Measurements from ENCODE around the gene CNNM3. TPM values are rescaled to one million over a fixed set of nuclear protein-coding genes. Genes with fewer than 3 reads are reported as not detected.
A peak's percentile ranks its signal among the peaks of the same experiment; 100 is the strongest.
"Not testable (repeated sequence)": the region's sequence is repeated elsewhere in the genome, so short reads cannot be mapped to it uniquely, and the experiment has no call there.

CNNM3 gene
- total RNA-seq, 2 experiments from 2014 or later: 34.6 to 34.7 TPM

- Mint-ChIP-seq H3K4me1 (peaks cover 4% of the 10 kb centered on the region), H3K27me3 (no peaks in the 10 kb centered on the region), H3K36me3 (no peaks in the 10 kb centered on the region), H3K4me3 (no peak overlapping the region), H3K27ac (no peak overlapping the region), H3K9me3 (no peaks in the 10 kb centered on the region)
- DNase-seq: no peak
- POLR2A ChIA-PET: no interaction called here
- no peak for ATAC-seq (ENCODE audit: low read depth)
Observed at GRCh38 chr2:96802721-96803120, 13.3 kb upstream of the CNNM3 start.

- DNase-seq (no peak), ATAC-seq (ENCODE audit: low read depth) (no peak)
- peaks cover 4% of the 10 kb centered on the region for H3K4me1 Mint-ChIP-seq
- no peaks in the 10 kb centered on the region for H3K27me3 Mint-ChIP-seq
- POLR2A ChIA-PET: no interaction called here
- H3K36me3 Mint-ChIP-seq: peaks cover 3% of the 10 kb centered on the region
- H3K27ac Mint-ChIP-seq: no peak overlapping the region
- H3K9me3 Mint-ChIP-seq: no peaks in the 10 kb centered on the region
- H3K4me3 Mint-ChIP-seq: no peak overlapping the region
Observed at GRCh38 chr2:96804986-96805385, 11.1 kb upstream of the CNNM3 start.

GRCh38 chr2:96805946-96806345 lies 10.1 kb upstream of the CNNM3 start:
- POLR2A ChIA-PET: interaction anchor here (0.5 to 0.6 kb wide), 2 partner anchors 26 to 196 kb away, joined by 3 to 4 read pairs; no protein-coding TSS in a partner anchor
- not testable (repeated sequence) for H3K27ac Mint-ChIP-seq; ATAC-seq (ENCODE audit: low read depth); H3K4me1 Mint-ChIP-seq; H3K4me3 Mint-ChIP-seq; H3K9me3 Mint-ChIP-seq; DNase-seq; H3K27me3 Mint-ChIP-seq; H3K36me3 Mint-ChIP-seq

GRCh38 chr2:96806468-96807126 lies 9.5 kb upstream of the CNNM3 start:
- Mint-ChIP-seq H3K4me1 (peaks cover 4% of the 10 kb centered on the region), H3K36me3 (peaks cover 3% of the 10 kb centered on the region), H3K27me3 (no peaks in the 10 kb centered on the region), H3K27ac (peak overlapping the region; percentile 64), H3K4me3 (peak overlapping the region; percentile 11), H3K9me3 (no peaks in the 10 kb centered on the region)
- POLR2A ChIA-PET: interaction anchor here (0.5 kb wide), 1 partner anchor 197 kb away, joined by 3 read pairs; no protein-coding TSS in a partner anchor
- DNase-seq (no peak), ATAC-seq (ENCODE audit: low read depth) (peak; percentile 64)

GRCh38 chr2:96807127-96807471 lies 9.0 kb upstream of the CNNM3 start:
- H3K27me3 Mint-ChIP-seq: no peaks in the 10 kb centered on the region
- no peak overlapping the region for H3K4me3 Mint-ChIP-seq
- peaks cover 4% of the 10 kb centered on the region for H3K4me1 Mint-ChIP-seq
- H3K9me3 Mint-ChIP-seq: no peaks in the 10 kb centered on the region
- no peak for DNase-seq
- H3K36me3 Mint-ChIP-seq: peaks cover 3% of the 10 kb centered on the region
- no peak overlapping the region for H3K27ac Mint-ChIP-seq
- no peak for ATAC-seq (ENCODE audit: low read depth)
- POLR2A ChIA-PET: no interaction called here

GRCh38 chr2:96808176-96808837 lies 7.8 kb upstream of the CNNM3 start:
- no peaks in the 10 kb centered on the region for H3K9me3 Mint-ChIP-seq
- peaks cover 4% of the 10 kb centered on the region for H3K4me1 Mint-ChIP-seq
- no peak overlapping the region for H3K27ac Mint-ChIP-seq
- no peak for DNase-seq
- POLR2A ChIA-PET: no interaction called here
- no peak for ATAC-seq (ENCODE audit: low read depth)
- no peaks in the 10 kb centered on the region for H3K27me3 Mint-ChIP-seq
- no peak overlapping the region for H3K4me3 Mint-ChIP-seq
- H3K36me3 Mint-ChIP-seq: peaks cover 3% of the 10 kb centered on the region

- H3K36me3 Mint-ChIP-seq: peaks cover 3% of the 10 kb centered on the region
- DNase-seq (no peak), ATAC-seq (ENCODE audit: low read depth) (no peak)
- H3K27me3 Mint-ChIP-seq: no peaks in the 10 kb centered on the region
- no peaks in the 10 kb centered on the region for H3K9me3 Mint-ChIP-seq
- no peak overlapping the region for H3K27ac Mint-ChIP-seq
- no peak overlapping the region for H3K4me3 Mint-ChIP-seq
- POLR2A ChIA-PET: no interaction called here
- peaks cover 4% of the 10 kb centered on the region for H3K4me1 Mint-ChIP-seq
Observed at GRCh38 chr2:96809216-96809882, 6.7 kb upstream of the CNNM3 start.

- ATAC-seq (ENCODE audit: low read depth) (no peak), DNase-seq (no peak)
- Mint-ChIP-seq H3K9me3 (no peaks in the 10 kb centered on the region), H3K27ac (no peak overlapping the region), H3K4me1 (peaks cover 8% of the 10 kb centered on the region), H3K36me3 (peaks cover 3% of the 10 kb centered on the region), H3K27me3 (no peaks in the 10 kb centered on the region), H3K4me3 (no peak overlapping the region)
- POLR2A ChIA-PET: no interaction called here
Observed at GRCh38 chr2:96809951-96810782, 5.9 kb upstream of the CNNM3 start.

GRCh38 chr2:96810783-96811192 lies 5.3 kb upstream of the CNNM3 start:
- DNase-seq (no peak), ATAC-seq (ENCODE audit: low read depth) (no peak)
- Mint-ChIP-seq H3K4me1 (peaks cover 11% of the 10 kb centered on the region), H3K27me3 (no peaks in the 10 kb centered on the region), H3K27ac (no peak overlapping the region), H3K4me3 (no peak overlapping the region), H3K36me3 (peaks cover 3% of the 10 kb centered on the region), H3K9me3 (no peaks in the 10 kb centered on the region)
- POLR2A ChIA-PET: no interaction called here

- POLR2A ChIA-PET: no interaction called here
- Mint-ChIP-seq H3K4me1 (peaks cover 7% of the 10 kb centered on the region), H3K27me3 (no peaks in the 10 kb centered on the region), H3K4me3 (no peak overlapping the region), H3K27ac (no peak overlapping the region), H3K36me3 (peaks cover 3% of the 10 kb centered on the region), H3K9me3 (no peaks in the 10 kb centered on the region)
- ATAC-seq (ENCODE audit: low read depth): no peak
- DNase-seq: no peak
Observed at GRCh38 chr2:96811917-96812316, 4.2 kb upstream of the CNNM3 start.

GRCh38 chr2:96813656-96814055 lies 2.4 kb upstream of the CNNM3 start:
- H3K4me1 Mint-ChIP-seq: peaks cover 20% of the 10 kb centered on the region
- no peaks in the 10 kb centered on the region for H3K9me3 Mint-ChIP-seq
- no peak for DNase-seq
- ATAC-seq (ENCODE audit: low read depth): no peak
- POLR2A ChIA-PET: no interaction called here
- H3K27ac Mint-ChIP-seq: no peak overlapping the region
- H3K4me3 Mint-ChIP-seq: no peak overlapping the region
- H3K27me3 Mint-ChIP-seq: no peaks in the 10 kb centered on the region
- H3K36me3 Mint-ChIP-seq: peaks cover 5% of the 10 kb centered on the region

- ATAC-seq (ENCODE audit: low read depth) (peak; percentile 2), DNase-seq (no peak)
- H3K27me3 Mint-ChIP-seq: no peaks in the 10 kb centered on the region
- peak overlapping the region; percentile 78 for H3K27ac Mint-ChIP-seq
- no peaks in the 10 kb centered on the region for H3K9me3 Mint-ChIP-seq
- H3K4me3 Mint-ChIP-seq: peak overlapping the region; percentile 91
- POLR2A ChIA-PET: interaction anchor here (1.2 to 2.6 kb wide), 4 partner anchors 24 to 280 kb away, joined by 3 to 12 read pairs (median 5); partner anchors contain the start of gene ANKRD39
- H3K36me3 Mint-ChIP-seq: peaks cover 14% of the 10 kb centered on the region
- H3K4me1 Mint-ChIP-seq: peaks cover 37% of the 10 kb centered on the region
Observed at GRCh38 chr2:96815326-96816126, 542 bp upstream of the CNNM3 start.
